ENCODE data around the gene DCPS. TPM values are rescaled to one million over a fixed set of nuclear protein-coding genes. Genes with fewer than 3 reads are reported as not detected.
"Not testable (repeated sequence)": the region's sequence is repeated elsewhere in the genome, so short reads cannot be mapped to it uniquely, and the experiment has no call there.

DCPS gene
- total RNA-seq, 1 donor, result 6.2 TPM

- Histone ChIP-seq H3K4me1 (ENCODE audit: insufficient read depth, low read length) (peaks cover 47% of the 10 kb centered on the region), H3K9me3 (ENCODE audit: low read depth, low read length) (no peaks in the 10 kb centered on the region), H3K4me3 (ENCODE audit: low read length) (no peak overlapping the region), H3K27me3 (ENCODE audit: insufficient read depth, low read length) (no peaks in the 10 kb centered on the region)
Observed at GRCh38 chr11:126280595-126280994, 23.3 kb upstream of the DCPS start.

GRCh38 chr11:126281245-126281644 lies 22.6 kb upstream of the DCPS start:
- peaks cover 47% of the 10 kb centered on the region for H3K4me1 ChIP-seq (ENCODE audit: insufficient read depth, low read length)
- no peaks in the 10 kb centered on the region for H3K27me3 ChIP-seq (ENCODE audit: insufficient read depth, low read length)
- H3K4me3 ChIP-seq (ENCODE audit: low read length), result no peak overlapping the region
- H3K9me3 ChIP-seq (ENCODE audit: low read depth, low read length), result no peaks in the 10 kb centered on the region

DNA sequence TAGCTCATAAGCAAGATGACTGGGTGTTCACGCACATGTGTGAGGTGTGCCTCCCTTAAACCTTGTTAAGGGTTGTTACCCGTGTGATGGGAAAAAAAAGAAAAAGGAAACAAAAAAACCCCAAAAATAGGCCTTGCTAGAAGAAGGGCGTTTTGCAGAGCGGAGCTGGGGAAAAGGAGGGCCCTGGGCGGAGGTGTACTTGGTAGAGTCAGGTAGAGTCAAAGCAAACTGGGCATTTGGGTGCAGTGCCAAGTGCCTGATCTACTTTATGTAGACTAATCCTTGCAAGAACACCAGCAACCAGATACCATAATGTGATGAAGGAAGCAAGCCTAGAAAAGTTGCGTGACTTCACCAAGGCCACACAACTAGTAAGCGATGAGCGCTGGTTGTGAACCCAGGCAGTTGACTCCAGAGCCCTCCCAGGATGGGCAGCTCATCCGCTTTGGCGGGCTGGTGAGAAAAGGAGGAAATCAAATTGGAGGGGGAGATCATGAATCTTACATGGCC lies 22.1 kb upstream of the DCPS start:
- H3K27me3 ChIP-seq (ENCODE audit: insufficient read depth, low read length), result no peaks in the 10 kb centered on the region
- no peaks in the 10 kb centered on the region for H3K9me3 ChIP-seq (ENCODE audit: low read depth, low read length)
- peak overlapping the region; percentile 64 for H3K4me3 ChIP-seq (ENCODE audit: low read length)
- H3K4me1 ChIP-seq (ENCODE audit: insufficient read depth, low read length), result peaks cover 47% of the 10 kb centered on the region

- Histone ChIP-seq H3K4me3 (ENCODE audit: low read length) (peak overlapping the region; percentile 64), H3K4me1 (ENCODE audit: insufficient read depth, low read length) (peaks cover 47% of the 10 kb centered on the region), H3K9me3 (ENCODE audit: low read depth, low read length) (no peaks in the 10 kb centered on the region), H3K27me3 (ENCODE audit: insufficient read depth, low read length) (no peaks in the 10 kb centered on the region)
Observed at GRCh38 chr11:126282361-126282735, 21.5 kb upstream of the DCPS start.

GRCh38 chr11:126282736-126283591 lies 20.9 kb upstream of the DCPS start, which contains the start of gene TIRAP:
TIRAP (plus strand) TSS chr11:126283093; CDS start chr11:126290895, 7,802 bp downstream.
- Histone ChIP-seq H3K27me3 (ENCODE audit: insufficient read depth, low read length) (no peaks in the 10 kb centered on the region), H3K4me3 (ENCODE audit: low read length) (peak within 1 kb of the TSS; percentile 64), H3K4me1 (ENCODE audit: insufficient read depth, low read length) (peaks cover 47% of the 10 kb centered on the region), H3K9me3 (ENCODE audit: low read depth, low read length) (no peaks in the 10 kb centered on the region)

DNA sequence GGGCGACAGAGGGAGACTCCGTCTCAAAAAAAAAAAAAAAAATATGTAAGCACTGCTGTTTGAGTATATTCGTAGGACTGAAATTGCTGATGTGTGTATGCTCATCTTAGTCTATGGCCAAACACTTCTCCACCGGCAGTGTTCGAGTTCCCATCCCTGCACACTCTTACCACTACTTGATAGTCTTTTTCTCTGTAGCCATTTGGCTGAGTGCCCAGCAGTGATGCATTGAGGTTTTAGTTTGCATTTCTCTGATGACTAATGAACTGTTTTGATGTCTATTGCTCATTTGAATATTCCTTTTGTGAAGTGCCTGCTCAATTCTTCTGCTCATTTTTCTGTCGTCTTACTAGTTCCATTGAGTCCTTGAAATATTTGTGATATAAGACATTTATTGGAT lies 19.0 kb upstream of the DCPS start:
- H3K9me3 ChIP-seq (ENCODE audit: low read depth, low read length), result no peaks in the 10 kb centered on the region
- H3K4me1 ChIP-seq (ENCODE audit: insufficient read depth, low read length), result peaks cover 44% of the 10 kb centered on the region
- H3K27me3 ChIP-seq (ENCODE audit: insufficient read depth, low read length), result no peaks in the 10 kb centered on the region
- H3K4me3 ChIP-seq (ENCODE audit: low read length), result no peak overlapping the region

DNA sequence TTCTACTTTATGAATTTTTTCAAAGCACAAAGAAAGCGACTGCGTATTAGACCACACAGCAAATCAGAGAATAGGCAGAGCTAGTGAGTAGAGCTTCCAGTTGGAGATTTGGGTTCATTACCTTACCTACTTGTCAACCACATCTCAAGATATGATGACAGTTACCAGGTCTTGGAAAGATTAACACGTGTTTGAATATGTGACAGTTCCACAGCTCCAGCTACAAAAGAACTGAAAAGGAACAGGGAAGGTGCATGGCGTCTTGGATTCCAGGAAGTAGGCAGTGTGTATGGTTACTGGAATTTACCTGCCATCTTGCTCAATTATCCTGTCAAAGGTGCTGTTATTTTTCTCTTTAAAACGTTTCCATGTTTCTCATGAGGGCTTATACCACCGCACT lies 15.6 kb upstream of the DCPS start:
- H3K27me3 ChIP-seq (ENCODE audit: insufficient read depth, low read length), result no peaks in the 10 kb centered on the region
- H3K4me1 ChIP-seq (ENCODE audit: insufficient read depth, low read length), result peaks cover 17% of the 10 kb centered on the region
- H3K9me3 ChIP-seq (ENCODE audit: low read depth, low read length), result no peaks in the 10 kb centered on the region
- H3K4me3 ChIP-seq (ENCODE audit: low read length), result no peak overlapping the region

DNA sequence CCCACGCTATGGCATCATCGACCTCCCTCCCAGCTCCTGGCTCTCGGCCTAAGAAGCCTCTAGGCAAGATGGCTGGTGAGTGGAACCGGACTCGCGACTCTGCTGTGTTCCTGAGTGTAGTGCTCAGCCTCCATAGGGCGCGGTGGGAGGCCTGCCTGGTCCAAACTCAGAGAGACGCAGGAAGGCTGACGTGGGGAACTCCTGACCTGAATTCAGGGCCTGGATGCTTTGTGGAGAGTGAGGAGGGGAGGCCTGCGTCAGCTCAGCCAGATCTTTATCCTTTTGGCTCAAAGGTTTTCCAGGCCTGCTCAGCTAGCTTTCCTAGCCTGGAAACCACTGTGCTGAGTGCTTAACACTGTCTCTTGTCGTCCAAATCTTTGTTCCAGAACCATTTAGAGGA lies 13.0 kb upstream of the DCPS start:
- no peaks in the 10 kb centered on the region for H3K4me1 ChIP-seq (ENCODE audit: insufficient read depth, low read length)
- no peaks in the 10 kb centered on the region for H3K27me3 ChIP-seq (ENCODE audit: insufficient read depth, low read length)
- H3K9me3 ChIP-seq (ENCODE audit: low read depth, low read length), result no peaks in the 10 kb centered on the region
- H3K4me3 ChIP-seq (ENCODE audit: low read length), result no peak overlapping the region

DNA sequence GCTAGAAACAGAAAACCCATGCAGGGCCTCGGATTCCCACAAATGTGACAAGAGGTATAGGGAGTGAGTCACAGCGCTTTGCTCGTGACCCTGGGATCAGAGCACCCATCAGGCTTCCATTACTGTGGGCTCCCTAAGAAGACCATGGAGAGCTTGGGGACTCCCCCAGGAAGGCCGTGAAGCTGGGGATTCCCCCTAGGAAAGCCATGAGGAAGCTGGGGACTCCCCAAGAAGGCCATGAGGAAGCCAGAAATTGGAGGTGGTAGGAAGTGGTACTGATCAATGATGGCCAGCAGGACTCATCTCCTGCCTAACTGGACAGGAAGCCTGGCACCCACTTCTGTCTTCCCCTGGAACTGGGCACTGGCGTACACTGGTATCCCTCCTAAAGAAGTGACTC lies 10.1 kb upstream of the DCPS start:
- no peak overlapping the region for H3K4me3 ChIP-seq (ENCODE audit: low read length)
- H3K9me3 ChIP-seq (ENCODE audit: low read depth, low read length), result no peaks in the 10 kb centered on the region
- H3K4me1 ChIP-seq (ENCODE audit: insufficient read depth, low read length), result no peaks in the 10 kb centered on the region
- H3K27me3 ChIP-seq (ENCODE audit: insufficient read depth, low read length), result no peaks in the 10 kb centered on the region

GRCh38 chr11:126297004-126297403 lies 6.9 kb upstream of the DCPS start:
- H3K4me1 ChIP-seq (ENCODE audit: insufficient read depth, low read length), result no peaks in the 10 kb centered on the region
- H3K27me3 ChIP-seq (ENCODE audit: insufficient read depth, low read length), result no peaks in the 10 kb centered on the region
- no peak overlapping the region for H3K4me3 ChIP-seq (ENCODE audit: low read length)
- H3K9me3 ChIP-seq (ENCODE audit: low read depth, low read length), result no peaks in the 10 kb centered on the region

GRCh38 chr11:126304457-126305075 lies 706 bp downstream of the DCPS start:
- H3K4me3 ChIP-seq (ENCODE audit: low read length), result peak overlapping the region; percentile 73
- H3K4me1 ChIP-seq (ENCODE audit: insufficient read depth, low read length), result peaks cover 27% of the 10 kb centered on the region
- H3K9me3 ChIP-seq (ENCODE audit: low read depth, low read length), result no peaks in the 10 kb centered on the region
- H3K27me3 ChIP-seq (ENCODE audit: insufficient read depth, low read length), result no peaks in the 10 kb centered on the region

GRCh38 chr11:126305699-126306098 lies 1.8 kb downstream of the DCPS start:
- no peaks in the 10 kb centered on the region for H3K9me3 ChIP-seq (ENCODE audit: low read depth, low read length)
- no peaks in the 10 kb centered on the region for H3K27me3 ChIP-seq (ENCODE audit: insufficient read depth, low read length)
- H3K4me3 ChIP-seq (ENCODE audit: low read length), result no peak overlapping the region
- H3K4me1 ChIP-seq (ENCODE audit: insufficient read depth, low read length), result peaks cover 35% of the 10 kb centered on the region

GRCh38 chr11:126307706-126308105 lies 3.8 kb downstream of the DCPS start:
- no peaks in the 10 kb centered on the region for H3K9me3 ChIP-seq (ENCODE audit: low read depth, low read length)
- H3K27me3 ChIP-seq (ENCODE audit: insufficient read depth, low read length), result no peaks in the 10 kb centered on the region
- H3K4me3 ChIP-seq (ENCODE audit: low read length), result no peak overlapping the region
- peaks cover 55% of the 10 kb centered on the region for H3K4me1 ChIP-seq (ENCODE audit: insufficient read depth, low read length)

DNA sequence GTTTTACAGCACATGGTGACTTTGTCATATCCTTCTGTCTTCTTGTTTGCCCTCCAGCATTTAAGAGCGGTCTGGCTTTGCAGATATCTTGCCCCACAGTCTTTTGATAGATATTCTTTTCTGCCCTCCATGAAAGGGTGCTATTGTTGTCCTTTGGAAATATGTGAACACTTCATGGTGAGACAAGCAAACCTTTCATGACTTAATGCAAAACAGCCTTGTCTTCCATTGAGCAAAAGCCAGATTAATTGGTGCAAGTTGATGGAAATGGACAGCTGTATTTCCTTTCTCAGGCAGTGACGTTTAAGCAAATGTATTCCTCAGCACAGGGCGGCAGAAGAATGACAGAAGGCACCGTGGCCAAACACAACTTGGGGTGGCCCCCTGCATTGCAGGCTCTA lies 4.4 kb downstream of the DCPS start:
- no peak overlapping the region for H3K4me3 ChIP-seq (ENCODE audit: low read length)
- peaks cover 59% of the 10 kb centered on the region for H3K4me1 ChIP-seq (ENCODE audit: insufficient read depth, low read length)
- H3K9me3 ChIP-seq (ENCODE audit: low read depth, low read length), result no peaks in the 10 kb centered on the region
- H3K27me3 ChIP-seq (ENCODE audit: insufficient read depth, low read length), result no peaks in the 10 kb centered on the region

GRCh38 chr11:126308771-126309170 lies 4.9 kb downstream of the DCPS start:
- not testable (repeated sequence) for H3K27me3 ChIP-seq (ENCODE audit: insufficient read depth, low read length); H3K9me3 ChIP-seq (ENCODE audit: low read depth, low read length); H3K4me3 ChIP-seq (ENCODE audit: low read length)
- H3K4me1 ChIP-seq (ENCODE audit: insufficient read depth, low read length), result peaks cover 60% of the 10 kb centered on the region
